ENCODE results near the gene LAMTOR2.

GRCh38 chr1:156050376-156050775 lies 4.2 kb upstream of the LAMTOR2 start:
- no peak for TF ChIP-seq CTCF (IDR thresholded peaks at IDR 0.05; ENCODE audit: low read length)
- no peak for TF ChIP-seq EZH2phosphoT487 (IDR thresholded peaks at IDR 0.05; ENCODE audit: low read length)
